ENCODE data around the gene ADAMTSL1.

GRCh38 chr9:18614116-18614515, 140.2 kb downstream of the ADAMTSL1 start:
- no peak for TF ChIP-seq CTCF (IDR thresholded peaks at IDR 0.05)
- TF ChIP-seq ZFX (IDR thresholded peaks at IDR 0.05; ENCODE audit: borderline replicate concordance) = no peak

Data from 22Rv1 (cell line).